T-helper 1 cell treated with Interleukin-12 subunit alpha and Interleukin-12 subunit beta and Interleukin-4 antibody, amounts not matched to agents 30 μg/mL and 1 μg/mL, for 36 hours (primary cell): Measurements from ENCODE around the gene KLHL21.

Experiments used
- H3K27ac Mint-ChIP-seq: one replicate; pipeline ENCODE4 v1.8.0; 2021; ENCODE audit warnings: mild to moderate bottlenecking, mixed read lengths
- H3K27me3 Mint-ChIP-seq: one replicate; pipeline ENCODE4 v1.8.0; 2021; ENCODE audit warnings: low read depth, mixed read lengths
- H3K36me3 Mint-ChIP-seq: one replicate; pipeline ENCODE4 v1.8.0; 2021; ENCODE audit warnings: low read depth, mixed read lengths
- H3K4me1 Mint-ChIP-seq: one replicate; pipeline ENCODE4 v1.8.0; 2021; ENCODE audit warnings: low read depth, mixed read lengths
- H3K4me3 Mint-ChIP-seq: one replicate; pipeline ENCODE4 v1.8.0; 2021; ENCODE audit warnings: mild to moderate bottlenecking, moderate library complexity, mixed read lengths
- H3K9me3 Mint-ChIP-seq: one replicate; pipeline ENCODE4 v1.8.0; 2021; ENCODE audit warnings: mixed read lengths

The KLHL21 gene

DNA sequence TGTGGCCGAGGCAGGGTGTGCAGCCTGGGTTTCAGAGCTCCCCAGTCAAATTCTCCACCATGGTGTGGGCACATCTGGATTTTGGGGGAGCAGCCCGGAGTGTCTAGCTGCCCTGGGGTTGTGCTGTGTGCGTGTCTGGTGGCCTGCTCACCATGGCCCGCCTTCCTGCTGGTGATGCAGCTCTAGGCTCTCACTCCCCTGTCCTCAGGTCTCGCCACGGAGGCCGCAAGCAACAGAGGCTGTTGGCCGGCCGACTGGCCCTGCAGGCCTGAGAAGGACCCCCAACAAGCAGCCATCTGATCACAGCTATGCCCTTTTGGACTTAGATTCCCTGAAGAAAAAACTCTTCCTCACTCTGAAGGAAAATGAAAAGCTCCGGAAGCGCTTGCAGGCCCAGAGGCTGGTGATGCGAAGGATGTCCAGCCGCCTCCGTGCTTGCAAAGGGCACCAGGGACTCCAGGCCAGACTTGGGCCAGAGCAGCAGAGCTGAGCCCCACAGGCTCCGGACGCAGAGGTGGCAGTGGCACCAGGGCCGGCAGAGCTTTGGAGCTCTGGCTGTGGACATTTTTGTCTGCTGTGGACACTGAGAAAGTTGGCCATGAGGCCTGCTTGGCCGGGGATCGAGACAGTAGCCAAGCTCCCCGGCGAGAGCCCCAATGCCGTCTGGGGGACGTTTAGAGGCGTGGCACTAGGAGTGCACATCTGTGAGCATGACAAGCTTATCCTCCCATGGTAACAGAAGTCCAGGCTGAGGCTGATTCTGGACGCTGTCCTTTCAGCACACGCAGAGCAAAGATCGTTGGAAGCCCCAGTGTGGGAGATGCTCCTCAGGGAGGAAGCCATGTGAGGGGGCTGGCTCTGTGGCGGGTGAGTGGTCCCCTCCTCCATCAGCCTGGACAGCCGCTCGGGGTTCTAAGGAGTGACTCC lies 30.2 kb upstream of the KLHL21 start:
- H3K4me1 Mint-ChIP-seq = peaks cover 1% of the 10 kb centered on the region
- H3K4me3 Mint-ChIP-seq = no peak overlapping the region
- no peaks in the 10 kb centered on the region for H3K27me3 Mint-ChIP-seq
- peaks cover 22% of the 10 kb centered on the region for H3K36me3 Mint-ChIP-seq
- H3K27ac Mint-ChIP-seq = no peak overlapping the region
- H3K9me3 Mint-ChIP-seq = no peaks in the 10 kb centered on the region

DNA sequence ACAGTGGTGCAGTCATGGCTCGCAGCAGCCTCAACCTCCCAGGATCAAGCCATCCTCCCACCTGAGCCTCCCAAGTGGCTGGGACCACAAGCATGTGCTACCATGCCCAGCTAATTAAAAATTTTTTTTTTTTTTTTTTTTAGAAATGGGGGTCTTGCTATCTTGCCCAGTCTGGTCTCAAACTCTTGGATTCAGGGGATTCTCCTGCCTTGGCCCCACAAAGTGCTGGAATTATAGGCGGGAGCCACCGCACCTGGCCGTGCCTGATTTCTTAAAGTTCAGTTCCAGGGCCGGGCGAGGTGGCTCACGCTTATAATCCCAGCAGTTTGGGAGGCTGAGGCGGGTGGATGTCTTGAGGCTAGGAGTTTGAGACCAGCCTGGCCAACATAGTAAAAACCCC lies 28.4 kb upstream of the KLHL21 start:
- no peak overlapping the region for H3K27ac Mint-ChIP-seq
- no peak overlapping the region for H3K4me3 Mint-ChIP-seq

GRCh38 chr1:6630027-6630426 lies 27.4 kb upstream of the KLHL21 start:
- no peak overlapping the region for H3K27ac Mint-ChIP-seq
- no peak overlapping the region for H3K4me3 Mint-ChIP-seq
- peaks cover 14% of the 10 kb centered on the region for H3K4me1 Mint-ChIP-seq
- H3K27me3 Mint-ChIP-seq = no peaks in the 10 kb centered on the region
- H3K36me3 Mint-ChIP-seq = peaks cover 28% of the 10 kb centered on the region
- H3K9me3 Mint-ChIP-seq = no peaks in the 10 kb centered on the region

More for the DNA sequence above, 28.4 kb upstream of the KLHL21 start:
- Mint-ChIP-seq H3K4me1 (peaks cover 14% of the 10 kb centered on the region), H3K9me3 (no peaks in the 10 kb centered on the region), H3K36me3 (peaks cover 26% of the 10 kb centered on the region), H3K27me3 (no peaks in the 10 kb centered on the region)

- Mint-ChIP-seq H3K27ac (no peak overlapping the region), H3K36me3 (peaks cover 27% of the 10 kb centered on the region), H3K9me3 (no peaks in the 10 kb centered on the region), H3K4me3 (no peak overlapping the region), H3K27me3 (no peaks in the 10 kb centered on the region), H3K4me1 (peaks cover 18% of the 10 kb centered on the region)
These were observed 26.4 kb upstream of the KLHL21 start for GRCh38 chr1:6628971-6629479.

GRCh38 chr1:6627841-6628545 lies 25.3 kb upstream of the KLHL21 start:
- peaks cover 26% of the 10 kb centered on the region for H3K36me3 Mint-ChIP-seq
- H3K4me3 Mint-ChIP-seq = peak overlapping the region; percentile 49
- peak overlapping the region; percentile 38 for H3K27ac Mint-ChIP-seq
- no peaks in the 10 kb centered on the region for H3K27me3 Mint-ChIP-seq
- H3K9me3 Mint-ChIP-seq = no peaks in the 10 kb centered on the region
- H3K4me1 Mint-ChIP-seq = peaks cover 19% of the 10 kb centered on the region

GRCh38 chr1:6627031-6627430 lies 24.4 kb upstream of the KLHL21 start:
- Mint-ChIP-seq H3K36me3 (peaks cover 28% of the 10 kb centered on the region), H3K27me3 (no peaks in the 10 kb centered on the region), H3K4me3 (peak overlapping the region; percentile 95), H3K4me1 (peaks cover 21% of the 10 kb centered on the region), H3K9me3 (no peaks in the 10 kb centered on the region), H3K27ac (no peak overlapping the region)

GRCh38 chr1:6625584-6626149 lies 23.0 kb upstream of the KLHL21 start:
- Mint-ChIP-seq H3K27ac (peak overlapping the region; percentile 89), H3K4me1 (peaks cover 21% of the 10 kb centered on the region), H3K36me3 (peaks cover 28% of the 10 kb centered on the region), H3K4me3 (peak overlapping the region; percentile 95), H3K9me3 (no peaks in the 10 kb centered on the region), H3K27me3 (no peaks in the 10 kb centered on the region)

DNA sequence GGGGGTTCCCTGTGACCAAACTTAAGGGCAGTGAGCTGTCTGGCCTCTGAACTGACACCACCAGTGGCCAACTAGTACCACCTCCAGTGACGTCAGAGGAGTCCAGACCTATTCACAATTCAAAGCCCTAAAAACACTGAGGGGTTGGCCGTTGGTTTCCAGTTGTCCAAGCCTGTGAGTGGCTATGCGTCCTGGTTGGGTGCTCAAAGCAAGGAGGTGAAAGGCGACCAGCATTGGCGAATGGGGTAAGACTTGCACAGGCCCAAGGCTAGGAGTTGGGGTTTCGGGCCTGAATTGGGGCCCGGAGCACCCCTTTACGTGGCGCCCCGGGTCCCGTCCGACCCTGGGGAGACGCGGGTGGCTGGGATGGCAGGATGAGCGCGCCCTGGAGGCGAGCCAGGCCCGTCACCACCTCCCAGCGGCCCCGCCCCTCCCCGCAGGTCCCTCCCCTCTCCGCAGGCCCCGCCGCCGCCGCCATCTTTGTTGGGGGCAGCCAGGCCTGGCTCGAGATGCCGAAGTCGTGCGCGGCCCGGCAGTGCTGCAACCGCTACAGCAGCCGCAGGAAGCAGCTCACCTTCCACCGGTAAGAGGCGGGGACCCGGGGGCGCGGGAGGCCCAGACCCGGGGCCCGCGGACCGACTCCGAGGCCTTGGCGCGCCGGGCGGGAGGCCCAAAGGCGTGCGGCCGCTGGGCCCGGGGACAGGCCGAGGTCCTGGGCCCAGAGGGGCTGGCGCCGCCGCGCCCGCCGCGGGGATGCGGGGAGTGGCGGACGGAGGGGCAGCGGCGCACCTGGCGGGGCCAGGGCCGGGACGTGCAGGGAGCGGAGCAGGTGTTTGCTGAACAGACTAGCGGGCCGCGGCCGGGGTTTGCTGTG lies 22.3 kb upstream of the KLHL21 start, which contains the start of gene THAP3:
THAP3 (plus strand) TSS at position 159 of the 874 bp plus-strand sequence; CDS start at position 510, 351 bp downstream.
- H3K36me3 Mint-ChIP-seq = peaks cover 31% of the 10 kb centered on the region
- H3K27me3 Mint-ChIP-seq = no peaks in the 10 kb centered on the region
- peak within 1 kb of the TSS; percentile 95 for H3K4me3 Mint-ChIP-seq
- peak within 1 kb of the TSS; percentile 89 for H3K27ac Mint-ChIP-seq
- H3K9me3 Mint-ChIP-seq = no peaks in the 10 kb centered on the region
- peaks cover 21% of the 10 kb centered on the region for H3K4me1 Mint-ChIP-seq

DNA sequence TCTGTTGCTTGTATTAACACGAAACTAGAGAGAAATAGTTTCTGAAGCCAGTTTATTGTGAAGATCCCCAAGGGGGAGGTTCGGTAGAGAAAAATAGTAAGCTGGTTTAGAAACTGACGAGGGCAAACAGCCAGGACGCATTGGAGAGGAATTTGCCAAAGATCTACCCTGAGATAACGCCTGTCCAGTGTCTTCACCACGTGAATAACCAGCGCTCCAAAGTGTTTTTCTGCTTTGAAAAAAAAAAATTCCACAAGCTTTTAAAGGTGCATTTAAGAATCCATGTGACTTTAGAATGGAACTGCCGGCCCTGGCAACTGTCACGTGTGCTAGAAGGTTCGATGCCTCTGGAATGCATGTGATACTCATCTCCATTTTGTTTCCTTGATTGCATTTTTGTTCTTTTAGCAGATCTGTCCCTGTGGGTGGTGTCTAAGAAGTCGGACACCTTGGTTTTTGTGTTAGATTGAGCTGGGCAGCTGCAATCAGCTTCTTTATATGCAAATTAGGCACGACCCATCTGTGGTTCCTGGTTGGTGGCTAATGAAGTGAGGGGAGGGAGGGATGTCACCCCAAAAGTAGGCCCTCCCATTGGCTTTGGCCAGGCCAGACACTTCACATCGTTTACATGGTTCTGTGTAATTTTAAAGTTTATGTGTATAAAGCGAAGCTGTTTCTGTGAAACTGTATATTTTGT lies 20.7 kb upstream of the KLHL21 start:
- Mint-ChIP-seq H3K9me3 (no peaks in the 10 kb centered on the region), H3K4me1 (peaks cover 21% of the 10 kb centered on the region), H3K36me3 (peaks cover 26% of the 10 kb centered on the region), H3K27me3 (no peaks in the 10 kb centered on the region), H3K4me3 (peak overlapping the region; percentile 14), H3K27ac (peak overlapping the region; percentile 2)

DNA sequence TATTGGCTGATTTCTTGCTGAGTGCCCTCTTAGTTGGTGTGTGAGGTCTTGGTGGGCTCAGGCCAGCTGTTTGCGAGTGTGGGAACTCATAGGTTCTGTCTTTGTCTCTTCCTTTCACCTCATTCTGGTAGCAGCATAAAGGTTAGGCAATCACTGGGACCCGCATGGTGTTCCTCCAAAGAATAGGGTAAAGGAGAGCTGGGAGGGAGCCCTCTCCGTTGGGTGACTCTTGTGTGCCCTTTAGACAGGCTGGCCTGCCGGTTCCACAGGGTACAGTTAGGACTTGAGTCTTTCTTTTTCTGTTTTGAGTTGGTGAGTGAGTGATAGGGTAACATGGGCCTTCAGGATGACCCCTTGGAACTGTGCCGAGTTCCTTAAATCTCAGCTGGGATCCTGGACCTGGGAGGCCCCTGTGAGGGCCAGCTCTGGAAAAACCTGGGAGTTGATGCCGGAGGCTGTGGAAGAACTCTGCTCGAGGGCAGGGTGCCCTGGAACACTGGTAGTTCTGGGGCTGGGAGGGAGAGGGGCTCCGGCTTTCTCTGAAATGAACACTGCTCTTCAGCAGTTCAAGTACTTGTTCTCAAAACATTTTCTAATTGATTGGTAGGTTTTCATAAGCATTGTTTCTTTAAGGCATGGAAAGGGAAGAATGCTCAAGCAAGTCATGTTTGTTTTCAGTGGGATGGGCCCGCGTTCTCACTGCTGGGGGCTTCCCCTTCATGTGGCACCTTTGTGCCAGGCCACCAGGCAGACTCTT lies 19.9 kb upstream of the KLHL21 start:
- Mint-ChIP-seq H3K27me3 (no peaks in the 10 kb centered on the region), H3K9me3 (no peaks in the 10 kb centered on the region), H3K4me3 (no peak overlapping the region), H3K27ac (no peak overlapping the region), H3K4me1 (peaks cover 17% of the 10 kb centered on the region), H3K36me3 (peaks cover 22% of the 10 kb centered on the region)

GRCh38 chr1:6621429-6622391 lies 19.0 kb upstream of the KLHL21 start:
- no peak overlapping the region for H3K4me3 Mint-ChIP-seq
- H3K4me1 Mint-ChIP-seq = peaks cover 15% of the 10 kb centered on the region
- H3K36me3 Mint-ChIP-seq = peaks cover 22% of the 10 kb centered on the region
- no peaks in the 10 kb centered on the region for H3K9me3 Mint-ChIP-seq
- no peak overlapping the region for H3K27ac Mint-ChIP-seq
- no peaks in the 10 kb centered on the region for H3K27me3 Mint-ChIP-seq

- H3K27ac Mint-ChIP-seq = no peak overlapping the region
- no peaks in the 10 kb centered on the region for H3K9me3 Mint-ChIP-seq
- peaks cover 12% of the 10 kb centered on the region for H3K4me1 Mint-ChIP-seq
- H3K36me3 Mint-ChIP-seq = peaks cover 20% of the 10 kb centered on the region
- no peak overlapping the region for H3K4me3 Mint-ChIP-seq
- no peaks in the 10 kb centered on the region for H3K27me3 Mint-ChIP-seq
These were observed 16.4 kb upstream of the KLHL21 start for GRCh38 chr1:6619045-6619444.
